GM21528 (cell line): ENCODE data around the gene CILP2.

Source experiments
- ATAC-seq: cut with Tn5 transposase; IDR thresholded peaks from one replicate; pipeline ENCODE4 v1.9.1; 2021; ENCODE audit warnings: mild to moderate bottlenecking, moderate library complexity; ENCODE audit not compliant: unreplicated experiment, low FRiP score

CILP2 gene

DNA sequence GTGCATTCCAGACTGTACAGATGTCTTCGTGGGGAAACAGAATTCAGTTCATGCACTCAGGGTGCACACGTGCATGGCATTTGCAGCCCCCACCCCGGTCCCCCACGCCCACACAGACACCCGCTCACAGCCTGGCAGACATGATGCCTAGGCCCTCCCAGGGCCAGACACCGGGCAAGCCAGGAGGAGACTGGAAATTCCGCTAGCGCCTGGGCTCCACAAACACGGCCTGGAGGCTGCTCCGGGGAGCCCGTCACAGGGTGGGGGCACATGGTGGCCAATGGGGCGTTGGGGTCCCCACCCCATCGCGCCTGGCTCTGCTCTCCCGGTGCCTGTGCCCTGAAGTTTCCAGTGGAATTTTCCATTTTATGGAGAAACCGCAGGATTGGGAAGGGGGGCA lies 3.6 kb downstream of the CILP2 start:
- ATAC-seq, result no peak

DNA sequence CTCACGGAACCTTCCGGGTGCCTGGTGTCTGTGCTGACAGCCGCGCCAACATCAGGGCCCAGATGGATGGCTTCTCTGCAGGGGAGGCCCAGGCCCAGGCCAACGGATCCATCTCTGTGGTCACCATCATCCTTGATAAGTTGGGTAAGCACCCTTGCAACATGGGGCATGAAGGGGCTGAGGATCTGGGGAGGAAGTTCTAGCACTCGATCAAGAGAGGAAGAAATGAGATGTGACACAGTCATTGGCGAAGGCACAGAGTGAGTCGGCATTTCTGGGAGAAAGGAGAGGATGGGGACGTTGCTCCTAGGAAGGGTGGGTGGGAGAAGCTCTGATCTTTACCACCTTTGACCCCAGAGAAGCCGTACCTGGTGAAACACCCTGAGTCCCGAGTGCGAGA lies 4.4 kb downstream of the CILP2 start:
- no peak for ATAC-seq

DNA sequence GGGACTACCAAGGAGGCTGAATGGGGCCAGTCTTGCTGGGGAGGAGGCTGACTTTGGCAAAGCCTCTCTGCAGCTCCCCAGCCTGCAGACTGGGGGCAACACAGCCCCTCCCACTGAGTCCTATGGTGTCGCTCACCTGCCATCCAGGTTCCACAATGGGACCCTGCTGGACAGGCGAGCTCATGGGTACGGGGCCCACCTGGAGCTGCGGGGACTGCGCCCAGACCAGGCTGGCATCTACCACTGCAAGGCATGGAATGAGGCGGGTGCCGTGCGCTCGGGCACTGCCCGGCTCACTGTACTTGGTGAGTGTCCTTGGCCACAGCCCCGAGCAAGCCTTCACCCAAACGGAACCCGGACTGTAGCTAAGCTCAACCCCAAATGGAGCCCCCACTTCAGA lies 5.0 kb downstream of the CILP2 start:
- ATAC-seq, result no peak

DNA sequence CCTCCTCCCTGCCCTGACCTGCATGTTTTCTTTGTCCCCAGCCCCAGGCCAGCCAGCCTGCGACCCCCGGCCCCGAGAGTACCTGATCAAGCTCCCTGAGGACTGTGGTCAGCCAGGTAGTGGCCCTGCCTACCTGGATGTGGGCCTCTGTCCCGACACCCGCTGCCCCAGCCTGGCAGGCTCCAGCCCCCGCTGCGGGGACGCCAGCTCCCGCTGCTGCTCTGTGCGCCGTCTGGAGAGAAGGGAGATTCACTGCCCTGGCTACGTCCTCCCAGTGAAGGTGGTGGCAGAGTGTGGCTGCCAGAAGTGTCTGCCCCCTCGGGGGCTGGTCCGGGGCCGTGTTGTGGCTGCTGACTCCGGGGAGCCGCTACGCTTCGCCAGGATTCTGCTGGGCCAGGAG lies 5.6 kb downstream of the CILP2 start:
- ATAC-seq, result no peak

DNA sequence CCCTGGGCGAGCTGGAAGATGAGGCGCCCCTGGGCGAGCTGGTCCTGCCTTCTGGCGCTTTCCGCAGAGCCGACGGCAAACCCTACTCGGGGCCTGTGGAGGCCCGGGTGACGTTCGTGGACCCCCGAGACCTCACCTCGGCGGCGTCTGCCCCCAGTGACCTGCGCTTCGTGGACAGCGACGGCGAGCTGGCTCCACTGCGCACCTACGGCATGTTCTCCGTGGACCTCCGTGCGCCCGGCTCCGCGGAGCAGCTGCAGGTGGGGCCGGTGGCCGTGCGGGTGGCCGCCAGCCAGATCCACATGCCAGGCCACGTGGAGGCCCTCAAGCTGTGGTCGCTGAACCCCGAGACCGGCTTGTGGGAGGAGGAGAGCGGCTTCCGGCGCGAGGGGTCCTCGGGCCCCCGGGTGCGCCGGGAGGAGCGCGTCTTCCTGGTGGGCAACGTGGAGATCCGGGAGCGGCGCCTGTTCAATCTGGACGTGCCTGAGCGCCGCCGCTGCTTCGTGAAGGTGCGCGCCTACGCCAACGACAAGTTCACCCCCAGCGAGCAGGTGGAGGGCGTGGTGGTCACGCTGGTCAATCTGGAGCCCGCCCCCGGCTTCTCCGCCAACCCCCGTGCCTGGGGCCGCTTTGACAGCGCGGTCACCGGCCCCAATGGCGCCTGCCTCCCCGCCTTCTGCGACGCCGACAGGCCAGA lies 6.3 kb downstream of the CILP2 start:
- no peak for ATAC-seq

DNA sequence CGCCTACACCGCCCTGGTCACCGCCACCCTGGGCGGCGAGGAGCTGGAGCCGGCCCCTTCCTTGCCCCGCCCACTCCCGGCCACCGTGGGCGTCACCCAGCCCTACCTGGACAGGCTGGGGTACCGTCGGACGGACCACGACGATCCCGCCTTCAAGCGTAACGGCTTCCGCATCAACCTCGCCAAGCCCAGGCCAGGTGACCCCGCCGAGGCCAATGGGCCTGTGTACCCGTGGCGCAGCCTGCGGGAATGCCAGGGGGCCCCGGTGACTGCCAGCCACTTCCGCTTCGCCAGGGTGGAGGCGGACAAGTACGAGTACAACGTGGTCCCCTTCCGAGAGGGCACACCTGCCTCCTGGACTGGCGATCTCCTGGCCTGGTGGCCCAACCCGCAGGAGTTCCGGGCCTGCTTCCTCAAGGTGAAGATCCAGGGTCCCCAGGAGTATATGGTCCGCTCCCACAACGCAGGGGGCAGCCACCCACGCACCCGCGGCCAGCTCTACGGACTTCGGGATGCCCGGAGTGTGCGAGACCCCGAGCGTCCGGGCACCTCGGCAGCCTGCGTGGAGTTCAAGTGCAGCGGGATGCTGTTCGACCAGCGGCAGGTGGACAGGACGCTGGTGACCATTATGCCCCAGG lies 7.0 kb downstream of the CILP2 start:
- no peak for ATAC-seq

DNA sequence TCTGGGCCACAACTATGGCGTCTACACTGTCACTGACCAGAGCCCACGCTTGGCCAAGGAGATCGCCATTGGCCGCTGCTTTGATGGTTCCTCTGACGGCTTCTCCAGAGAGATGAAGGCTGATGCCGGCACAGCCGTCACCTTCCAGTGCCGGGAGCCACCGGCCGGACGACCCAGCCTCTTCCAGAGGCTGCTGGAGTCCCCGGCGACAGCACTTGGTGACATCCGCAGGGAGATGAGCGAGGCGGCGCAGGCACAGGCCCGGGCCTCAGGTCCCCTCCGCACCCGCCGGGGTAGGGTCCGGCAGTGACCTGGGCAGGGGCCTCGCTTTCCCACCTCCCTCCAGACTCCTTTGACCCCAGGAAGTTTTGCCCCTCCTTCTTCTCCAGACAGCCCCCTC lies 7.6 kb downstream of the CILP2 start:
- ATAC-seq, result no peak

DNA sequence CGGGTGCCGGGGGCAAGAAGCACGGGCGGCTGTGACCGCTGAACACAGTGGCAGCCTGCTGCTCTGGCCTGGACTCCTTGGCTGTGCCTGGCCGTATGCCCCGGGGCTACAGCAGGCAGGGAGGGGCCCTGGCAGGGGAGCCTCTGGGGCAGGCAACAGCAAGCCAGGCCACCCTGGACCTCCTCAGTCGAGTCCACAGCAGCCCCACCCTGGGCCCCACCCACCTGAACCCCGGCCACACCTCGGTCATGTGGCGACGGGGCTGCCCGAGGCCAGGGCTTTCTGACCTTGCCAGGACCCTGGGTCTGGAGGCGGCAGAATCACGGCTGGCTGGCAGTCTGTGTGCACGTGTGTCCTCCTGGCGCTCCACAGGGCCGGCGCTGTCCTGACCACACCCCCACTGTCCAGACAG lies 8.7 kb downstream of the CILP2 start:
- no peak for ATAC-seq

DNA sequence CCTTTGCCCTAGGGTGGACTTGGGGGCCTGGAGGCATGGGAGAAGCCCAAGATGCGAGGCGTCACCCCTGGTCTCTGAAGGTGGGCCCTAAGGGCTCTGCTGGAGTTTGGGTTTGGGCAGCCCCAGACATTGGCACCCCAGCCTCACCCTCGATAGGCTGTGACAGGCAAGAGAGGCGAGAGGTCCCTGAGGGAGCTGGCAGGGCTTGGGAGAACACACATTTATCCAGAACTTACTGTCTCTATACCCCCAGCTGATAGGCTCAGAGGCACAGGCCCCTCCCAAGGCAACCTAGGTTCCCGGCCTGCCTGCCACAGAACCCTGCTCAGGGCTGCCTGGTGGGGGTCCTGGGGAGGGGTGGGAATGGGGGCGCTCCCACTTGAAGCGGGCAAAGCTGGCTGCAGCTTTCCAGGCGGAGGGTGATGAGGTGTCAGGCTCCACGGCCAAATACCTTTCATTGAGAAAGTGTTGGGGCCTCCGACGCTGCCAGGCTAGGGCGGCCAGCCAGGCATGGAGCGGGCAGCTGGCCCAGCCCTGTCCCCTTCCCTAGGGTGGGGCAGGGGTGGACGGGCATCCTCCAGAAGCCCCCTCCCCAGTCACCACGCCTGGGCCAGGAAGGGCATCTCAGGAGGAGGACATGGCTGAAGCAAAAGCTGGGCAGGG lies 9.7 kb downstream of the CILP2 start:
- ATAC-seq, result no peak

DNA sequence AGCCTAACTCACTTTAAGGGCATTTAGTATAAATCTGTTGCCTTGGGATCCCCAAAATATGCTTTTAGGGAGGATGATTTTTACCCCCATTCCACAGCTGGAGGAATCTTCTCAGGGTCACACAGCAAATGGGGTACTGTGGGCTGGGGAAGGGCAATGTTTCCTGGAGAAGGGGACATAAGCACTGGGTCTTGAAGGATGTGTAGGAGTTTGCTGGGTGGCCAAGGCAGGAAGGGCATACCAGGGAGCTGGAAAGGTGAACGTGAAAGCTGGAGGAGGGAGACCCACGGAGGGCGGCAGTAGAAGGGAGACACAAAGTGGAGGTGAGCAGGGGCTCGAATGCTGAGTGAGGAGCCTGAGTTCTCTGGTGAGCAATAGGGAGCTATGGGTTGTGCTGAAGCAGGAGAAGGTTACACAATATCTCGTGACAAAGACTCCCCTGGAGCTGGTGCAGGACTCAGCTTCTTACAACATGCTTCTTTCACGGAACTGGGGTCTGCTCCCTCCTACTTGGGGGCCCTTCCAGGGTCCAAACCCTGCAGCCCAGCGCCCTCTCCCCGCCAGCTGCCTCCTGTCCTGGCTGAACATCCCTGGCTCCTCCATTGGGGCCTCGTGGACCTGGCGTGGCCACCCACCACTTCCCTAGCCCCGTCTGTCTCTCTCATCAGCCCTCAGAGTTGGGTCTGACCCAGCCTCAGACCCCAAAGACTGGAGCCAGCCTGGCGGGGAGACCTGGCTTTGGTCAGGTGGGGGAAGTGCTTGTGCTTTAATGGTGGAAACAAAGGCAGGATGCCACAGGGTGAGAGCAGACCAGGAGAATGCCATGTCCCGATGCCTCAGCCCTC lies 11.1 kb downstream of the CILP2 start:
- ATAC-seq, result no peak

DNA sequence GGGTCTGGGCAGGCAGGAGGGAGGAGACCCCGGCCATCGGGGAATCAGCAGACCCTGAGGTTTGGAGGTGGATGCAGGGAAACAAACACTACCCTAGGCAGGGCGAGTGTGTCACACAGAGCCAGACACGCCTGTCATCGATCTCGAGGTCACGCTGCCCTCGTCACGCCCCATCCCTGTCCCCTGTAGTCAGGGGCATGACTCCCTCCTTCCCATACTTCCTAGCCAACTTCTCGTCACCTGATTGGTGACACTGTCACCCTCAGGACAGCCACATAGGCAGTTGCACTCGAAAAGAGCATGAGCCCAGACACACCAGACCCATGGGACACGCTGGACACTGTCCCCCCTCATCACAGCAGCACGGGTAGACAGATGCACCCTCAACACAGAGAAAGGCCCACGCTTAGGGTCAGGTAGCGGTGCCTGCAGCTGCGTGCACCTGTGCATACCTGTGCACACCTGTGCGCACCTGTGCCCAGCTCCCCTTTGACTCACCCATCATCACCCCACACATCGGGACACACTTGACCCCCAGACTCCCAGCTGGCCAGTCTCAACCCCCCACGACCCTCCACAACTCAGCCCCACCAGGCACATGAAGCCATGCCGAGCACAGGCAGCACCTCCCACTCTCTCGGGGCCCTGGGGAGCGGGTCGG lies 11.9 kb downstream of the CILP2 start:
- no peak for ATAC-seq

DNA sequence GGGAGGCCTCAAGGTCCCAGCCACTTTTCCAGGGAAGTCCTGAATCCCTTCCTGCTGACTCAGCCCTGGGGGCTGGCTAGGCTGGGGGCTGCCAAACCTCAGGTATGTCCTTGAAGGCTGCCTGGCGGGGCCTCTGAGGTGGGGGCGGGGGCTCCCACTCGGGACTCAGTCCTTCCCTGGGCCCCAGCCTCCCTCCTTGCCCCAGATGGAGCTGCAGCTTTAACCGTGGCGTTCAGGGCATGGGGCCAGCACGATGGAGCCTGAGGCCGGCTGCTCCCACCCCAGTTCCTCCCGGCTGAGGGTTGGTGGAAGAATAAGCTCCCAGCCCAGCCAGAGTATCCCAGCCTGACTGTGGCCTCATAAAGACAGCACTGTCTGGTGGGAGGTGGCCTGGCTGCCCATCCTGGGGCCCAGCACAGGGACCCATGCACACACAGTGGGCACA lies 12.4 kb downstream of the CILP2 start:
- ATAC-seq, result no peak

DNA sequence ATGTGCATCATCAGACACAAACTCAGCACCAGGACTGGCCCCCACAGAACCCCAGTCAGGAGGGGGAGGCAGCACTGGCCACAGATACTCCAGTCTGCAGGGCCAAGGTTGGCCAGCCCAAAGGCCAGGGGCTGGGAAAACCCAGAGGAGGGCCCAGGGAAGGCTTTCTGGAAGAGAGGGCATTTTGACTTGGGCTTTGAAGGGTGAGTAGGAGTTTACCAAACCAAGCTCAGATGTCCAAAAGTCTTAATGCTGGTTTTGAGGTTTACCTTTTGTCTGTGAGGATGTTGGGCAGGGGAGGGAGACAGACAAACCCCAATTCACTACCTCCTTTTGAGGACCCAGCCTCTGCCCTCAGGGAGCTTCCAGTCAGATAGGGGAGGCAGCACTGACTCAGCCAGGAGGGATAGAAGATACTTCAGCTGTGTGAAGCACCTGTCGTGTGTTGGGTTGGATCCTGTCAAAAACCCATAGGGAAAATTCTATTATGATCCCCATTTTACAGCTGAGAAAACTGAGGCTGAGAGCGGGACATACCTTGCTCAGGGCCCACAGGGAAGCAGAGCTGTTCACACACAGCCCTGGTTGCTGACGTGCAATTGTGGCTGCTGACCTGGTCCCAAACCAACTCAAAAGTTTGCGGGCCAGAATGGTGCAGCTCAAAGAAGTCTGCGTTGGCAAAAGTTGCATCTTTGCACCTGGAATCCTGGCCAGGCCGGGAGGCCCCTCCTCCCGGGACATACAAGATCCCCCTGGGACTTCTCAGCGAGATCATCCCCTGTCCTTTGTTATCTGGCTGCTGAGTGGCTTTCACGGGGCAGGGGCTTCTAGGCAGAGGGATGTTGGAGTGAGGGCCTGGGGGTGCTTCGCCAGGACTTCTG lies 13.1 kb downstream of the CILP2 start:
- no peak for ATAC-seq

DNA sequence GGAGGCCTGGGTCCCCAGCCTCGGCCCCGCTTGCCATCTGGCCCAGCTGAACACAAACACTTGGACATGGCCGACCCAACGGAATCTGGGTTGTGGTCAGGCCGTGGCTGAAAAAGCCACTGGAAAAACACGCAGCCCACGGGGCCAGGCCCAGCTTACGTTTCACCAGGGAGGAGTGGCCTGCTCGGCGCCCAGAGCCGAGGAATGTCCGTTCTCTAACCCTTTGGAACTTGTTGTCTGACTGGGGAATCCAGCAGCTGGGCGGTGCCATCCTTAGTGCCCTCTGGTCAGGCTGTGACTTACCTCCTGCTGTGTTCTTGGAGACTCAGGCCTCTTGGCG lies 13.8 kb downstream of the CILP2 start:
- ATAC-seq, result no peak

DNA sequence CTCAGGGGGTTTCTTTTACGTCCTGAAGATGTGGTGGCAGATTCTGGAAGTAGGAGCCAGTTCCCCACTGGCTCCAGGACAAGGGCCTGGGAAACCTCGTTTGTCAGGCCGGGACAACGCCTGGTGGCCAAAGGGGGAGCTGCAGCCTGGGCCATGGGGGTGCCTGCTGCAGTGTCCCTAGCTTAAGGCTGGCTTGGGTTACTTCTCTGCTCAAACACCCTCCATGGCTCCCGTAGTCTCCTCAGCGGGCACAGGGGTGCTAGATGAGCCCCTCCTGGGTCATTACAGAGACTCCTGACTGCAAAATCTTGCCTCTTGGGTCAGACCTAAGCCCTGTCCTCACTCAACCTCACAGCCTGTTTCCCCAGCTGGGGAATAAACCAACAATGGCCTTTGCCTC lies 14.7 kb downstream of the CILP2 start:
- ATAC-seq, result no peak

DNA sequence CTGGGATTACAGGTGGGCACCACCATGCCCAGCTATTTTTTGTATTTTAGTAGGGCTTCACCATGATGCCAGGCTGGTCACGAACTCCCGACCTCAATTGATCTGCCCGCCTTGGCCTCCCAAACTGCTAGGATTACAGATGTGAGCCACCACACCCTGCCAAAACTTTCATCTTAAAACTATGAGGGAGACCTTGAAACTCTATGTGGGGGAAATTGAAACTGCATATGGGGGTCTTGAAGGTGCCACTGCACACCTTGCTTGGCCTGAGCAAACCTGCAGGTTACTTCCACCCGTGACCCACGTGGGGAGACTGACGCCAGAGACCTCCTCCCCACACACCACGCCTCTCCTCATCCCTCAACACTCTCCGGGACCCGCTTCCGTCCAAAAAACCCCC lies 15.6 kb downstream of the CILP2 start:
- ATAC-seq, result no peak

DNA sequence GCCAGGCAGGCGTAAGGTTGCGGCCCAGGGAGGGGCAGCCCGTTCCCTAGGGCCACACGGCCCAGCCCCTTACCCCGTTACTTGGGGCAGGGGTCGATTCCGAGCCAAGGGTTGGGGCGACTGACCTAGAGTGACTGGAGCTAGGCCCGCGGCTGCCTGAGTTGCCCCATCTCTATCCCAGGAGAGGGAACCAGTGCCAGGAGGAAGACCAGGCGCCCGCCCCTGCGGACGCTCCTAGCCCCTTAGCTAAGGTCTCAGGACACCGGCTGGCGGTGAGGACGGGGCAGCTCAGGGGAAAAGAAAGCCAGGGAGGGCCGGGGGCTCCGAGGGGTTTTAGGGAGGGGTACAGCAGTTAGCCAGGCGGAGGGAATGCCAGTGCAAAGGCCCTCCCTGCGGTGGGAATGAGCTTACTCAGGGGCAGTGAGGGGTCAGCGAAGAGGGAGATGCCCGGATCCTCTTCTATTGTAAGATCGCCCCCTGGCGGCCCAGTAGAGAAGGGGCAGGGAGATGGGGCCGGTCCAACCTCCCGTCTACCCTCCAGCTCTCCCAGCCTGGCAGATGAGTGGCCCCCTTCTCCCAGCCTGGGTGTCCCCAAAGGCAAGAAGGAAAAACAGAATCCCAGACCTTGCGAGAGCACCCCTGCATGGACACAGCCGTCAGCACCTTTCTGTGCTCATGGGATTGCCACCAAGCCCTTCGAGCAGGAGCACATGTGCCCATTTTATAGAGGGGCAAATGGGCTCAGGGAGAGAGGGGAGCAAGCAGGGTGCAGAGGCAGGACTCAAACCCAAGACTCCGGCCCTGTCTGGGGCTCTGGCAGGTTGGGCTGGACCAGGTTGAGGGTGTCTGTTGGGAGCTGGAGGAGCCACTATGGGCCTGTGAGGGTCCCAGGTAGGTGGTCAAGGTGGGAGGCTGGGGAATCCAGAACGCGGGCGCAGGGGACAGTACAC lies 16.3 kb downstream of the CILP2 start:
- ATAC-seq, result no peak

DNA sequence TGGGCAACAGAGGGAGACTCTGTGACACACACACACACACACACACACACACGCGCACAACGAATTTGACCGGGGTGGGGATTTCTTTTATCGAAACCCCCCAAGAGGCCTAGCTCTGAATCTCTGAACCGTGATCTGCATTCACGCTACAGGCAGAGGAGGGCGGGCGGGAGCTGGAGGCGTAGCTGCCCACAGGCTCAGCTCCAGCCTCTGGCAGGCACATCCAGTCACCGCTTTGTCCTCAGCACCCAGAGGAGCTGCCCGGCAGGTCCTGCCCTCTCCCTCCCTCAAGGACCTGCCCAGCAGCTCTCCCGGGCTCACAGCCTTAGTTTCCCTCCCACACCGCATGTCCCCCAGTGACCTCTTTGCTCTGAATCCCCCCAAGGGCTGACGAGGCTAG lies 20.0 kb downstream of the CILP2 start:
- ATAC-seq, result no peak

DNA sequence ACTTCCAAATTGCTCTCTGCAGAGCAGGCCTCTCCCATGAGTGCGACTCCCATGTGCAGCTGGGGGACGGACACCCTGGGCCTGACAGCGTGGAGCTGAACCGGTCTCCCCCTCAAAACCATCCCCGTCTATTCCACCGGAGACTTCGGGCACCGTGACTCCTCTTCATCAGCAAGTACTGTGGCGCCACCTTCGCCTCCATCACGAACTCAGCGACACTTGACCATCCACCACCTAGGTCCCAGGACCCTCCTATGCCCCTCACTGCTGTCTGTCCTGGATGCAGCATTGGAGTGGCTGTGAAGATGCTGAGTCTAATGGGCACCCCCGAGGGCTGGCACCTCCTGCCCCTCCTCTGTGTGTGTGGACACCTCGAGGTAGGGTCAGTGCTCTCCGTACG lies 20.6 kb downstream of the CILP2 start:
- ATAC-seq, result no peak
